Ovary (tissue), 3 donors: Measurements from ENCODE around the gene XK.

Experiments
- CTCF ChIP-seq, 3 donors: fragments of 450-650 bp in 2 of 3; fragments of 200-600 bp in 1 of 3; IDR thresholded peaks; one replicate each; pipeline versions ENCODE4 v1.5.1 to v1.8.0; 2016 to 2022; ENCODE audit warnings: antibody characterized with exemption in 3 of 3, mild to moderate bottlenecking in 1 of 3
- EP300 ChIP-seq: sonication (generic); formaldehyde crosslinking; IDR thresholded peaks from one replicate; pipeline ENCODE4 v1.6.1; 2017; ENCODE audit warnings: antibody characterized with exemption
- POLR2A ChIP-seq: fragments of 450-650 bp; IDR thresholded peaks from one replicate; pipeline ENCODE4 v1.6.1; 2017; ENCODE audit warnings: antibody characterized with exemption, mild to moderate bottlenecking, moderate library complexity
- donor health status: DM: no; HTN: no; CAD: no.

- no peak for TF ChIP-seq CTCF (IDR thresholded peaks at IDR 0.05)
- TF ChIP-seq EP300: no peak
- TF ChIP-seq POLR2A: no peak
Observed at GRCh38 chrX:37672563-37672962, 13.0 kb upstream of the XK start.
